HTERT RPE-1 (cell line): ENCODE measurements around the gene CNTNAP4.

Experiments used
- in situ Hi-C: fragments of 300-500 bp; cut with MboI; formaldehyde crosslinking; loops from 4 replicates; pipeline ENCODE4 v1.14.3; 2020; ENCODE audit warnings: low sequenced_read_pairs

The CNTNAP4 gene

GRCh38 chr16:76276745-76277438 is at the start of gene CNTNAP4:
Gene CNTNAP4 (plus strand): TSS chr16:76277401. CDS start chr16:76277663, 262 bp downstream.
- in situ Hi-C loops, result no loop called here

- in situ Hi-C loops, result no loop called here
These were observed 48.6 kb upstream of the CNTNAP4 start for GRCh38 chr16:76228546-76229146.

GRCh38 chr16:76232704-76233103 is 44.5 kb upstream of the CNTNAP4 start:
- in situ Hi-C loops, result no loop called here

- in situ Hi-C loops, result no loop called here
These were observed 42.2 kb upstream of the CNTNAP4 start for GRCh38 chr16:76235025-76235424.

GRCh38 chr16:76235426-76235825 is 41.8 kb upstream of the CNTNAP4 start:
- in situ Hi-C loops, result no loop called here

- in situ Hi-C loops, result no loop called here
These were observed 39.7 kb upstream of the CNTNAP4 start for GRCh38 chr16:76237471-76237870.

- in situ Hi-C loops, result no loop called here
These were observed 35.4 kb upstream of the CNTNAP4 start for GRCh38 chr16:76241755-76242154.

GRCh38 chr16:76243620-76244019 is 33.6 kb upstream of the CNTNAP4 start:
- in situ Hi-C loops, result no loop called here

- in situ Hi-C loops, result no loop called here
These were observed 30.6 kb upstream of the CNTNAP4 start for GRCh38 chr16:76246587-76246986.

- in situ Hi-C loops, result no loop called here
These were observed 11.7 kb upstream of the CNTNAP4 start for GRCh38 chr16:76265434-76266045.

- in situ Hi-C loops, result no loop called here
These were observed 8.4 kb upstream of the CNTNAP4 start for GRCh38 chr16:76268824-76269223.

- in situ Hi-C loops, result no loop called here
These were observed 344 bp downstream of the CNTNAP4 start for GRCh38 chr16:76277460-76278030.

GRCh38 chr16:76278086-76278485 is 885 bp downstream of the CNTNAP4 start:
- in situ Hi-C loops, result no loop called here

- in situ Hi-C loops, result no loop called here
These were observed 1.8 kb downstream of the CNTNAP4 start for GRCh38 chr16:76278980-76279379.

- in situ Hi-C loops, result no loop called here
These were observed 3.4 kb downstream of the CNTNAP4 start for GRCh38 chr16:76280421-76281215.

- in situ Hi-C loops, result no loop called here
These were observed 10.3 kb downstream of the CNTNAP4 start for GRCh38 chr16:76287466-76287865.

- in situ Hi-C loops, result no loop called here
These were observed 15.0 kb downstream of the CNTNAP4 start for GRCh38 chr16:76292218-76292617.

GRCh38 chr16:76293980-76294379 is 16.8 kb downstream of the CNTNAP4 start:
- in situ Hi-C loops, result no loop called here

- in situ Hi-C loops, result no loop called here
These were observed 17.4 kb downstream of the CNTNAP4 start for GRCh38 chr16:76294396-76295214.

GRCh38 chr16:76297941-76298340 is 20.7 kb downstream of the CNTNAP4 start:
- in situ Hi-C loops, result no loop called here
